Mesothelial cell of epicardium (in vitro differentiated cells): Measurements from ENCODE around the gene CAST. TPM values are rescaled to one million over a fixed set of nuclear protein-coding genes. Genes with fewer than 3 reads are reported as not detected.

Experiments used
- DNase-seq, 2 experiments: peaks; one replicate each; pipeline ENCODE4 v3.0.0; 2021; ENCODE audit warnings: low spot score in 2 of 2; ENCODE audit not compliant: unreplicated experiment in 2 of 2
- H3K27ac Mint-ChIP-seq: 2 replicates; pipeline ENCODE4 v1.8.0; 2021; ENCODE audit warnings: mixed read lengths
- H3K27me3 Mint-ChIP-seq: 2 replicates; pipeline ENCODE4 v1.8.0; 2021; ENCODE audit warnings: low read depth, mixed read lengths
- H3K36me3 Mint-ChIP-seq: 2 replicates; pipeline ENCODE4 v1.8.0; 2021; ENCODE audit warnings: mixed read lengths
- H3K4me1 Mint-ChIP-seq: 2 replicates; pipeline ENCODE4 v1.8.0; 2021; ENCODE audit warnings: mixed read lengths
- H3K4me3 Mint-ChIP-seq: 2 replicates; pipeline ENCODE4 v1.8.0; 2021; ENCODE audit warnings: mild to moderate bottlenecking, moderate library complexity, mixed read lengths
- H3K9me3 Mint-ChIP-seq: 2 replicates; pipeline ENCODE4 v1.8.0; 2021; ENCODE audit warnings: mixed read lengths
- CTCF ChIP-seq: fragments of 200-600 bp; sonication (generic); IDR thresholded peaks from one replicate; pipeline ENCODE4 v1.5.0; 2021; ENCODE audit warnings: antibody characterized with exemption; ENCODE audit not compliant: unreplicated experiment
- total RNA-seq: library from RNA; stranded (reverse); gene quantifications from 3 replicates; pipeline ENCODE4 v1.2.1, GENCODE V29; 2021

Gene CAST
- total RNA-seq, 1 donor from 2014 or later: 132 TPM

- Mint-ChIP-seq H3K27ac (no peak overlapping the region), H3K27me3 (no peaks in the 10 kb centered on the region), H3K9me3 (no peaks in the 10 kb centered on the region), H3K36me3 (no peaks in the 10 kb centered on the region), H3K4me1 (peaks cover 30% of the 10 kb centered on the region), H3K4me3 (no peak overlapping the region)
- TF ChIP-seq CTCF: no peak
- DNase-seq: no peak
Observed at GRCh38 chr5:96708600-96708999, 46.4 kb downstream of the CAST start.

GRCh38 chr5:96709152-96709821 is 47.1 kb downstream of the CAST start:
- Mint-ChIP-seq H3K4me1 (peaks cover 27% of the 10 kb centered on the region), H3K4me3 (no peak overlapping the region), H3K27me3 (no peaks in the 10 kb centered on the region), H3K27ac (no peak overlapping the region), H3K9me3 (no peaks in the 10 kb centered on the region), H3K36me3 (no peaks in the 10 kb centered on the region)
- DNase-seq: no peak
- TF ChIP-seq CTCF: no peak

- Mint-ChIP-seq H3K9me3 (no peaks in the 10 kb centered on the region), H3K4me1 (peaks cover 34% of the 10 kb centered on the region), H3K27ac (peak overlapping the region; percentile 53), H3K27me3 (no peaks in the 10 kb centered on the region), H3K4me3 (no peak overlapping the region), H3K36me3 (no peaks in the 10 kb centered on the region)
- DNase-seq: no peak
- TF ChIP-seq CTCF: no peak
Observed at GRCh38 chr5:96712100-96712746, 50.0 kb downstream of the CAST start.

- TF ChIP-seq CTCF: no peak
- Mint-ChIP-seq H3K36me3 (peaks cover 3% of the 10 kb centered on the region), H3K27ac (peak overlapping the region; percentile 63), H3K27me3 (no peaks in the 10 kb centered on the region), H3K4me1 (peaks cover 30% of the 10 kb centered on the region), H3K4me3 (no peak overlapping the region), H3K9me3 (no peaks in the 10 kb centered on the region)
- DNase-seq: no peak
Observed at GRCh38 chr5:96714450-96714849, 52.3 kb downstream of the CAST start.

GRCh38 chr5:96714951-96715451 is 52.8 kb downstream of the CAST start:
- Mint-ChIP-seq H3K36me3 (peaks cover 3% of the 10 kb centered on the region), H3K4me3 (no peak overlapping the region), H3K27ac (peak overlapping the region; percentile 63), H3K27me3 (no peaks in the 10 kb centered on the region), H3K4me1 (peaks cover 30% of the 10 kb centered on the region), H3K9me3 (no peaks in the 10 kb centered on the region)
- no peak for TF ChIP-seq CTCF
- DNase-seq: no peak
